GM12878 (cell line): ENCODE results near the gene TMEM214. TPM values are rescaled to one million over a fixed set of nuclear protein-coding genes. Genes with fewer than 3 reads are reported as not detected.

Experiments
- ATAC-seq: fragments of 200-7000 bp; cut with Tn5 transposase; 3 replicates; pipeline ENCODE4 v1.9.1; 2020; ENCODE audit warnings: mild to moderate bottlenecking, moderate library complexity
- BruUV-seq: library from RNA; stranded (reverse); fragments of 400-500 nt; replicated peaks from 2 replicates; lab custom pipeline; 2021; lab: Mats Ljungman, UMichigan
- CTCF ChIA-PET: fragments of 300-600 bp; sonication (Branson Sonifier 250); formaldehyde crosslinking; extraction: SDS; loops from one replicate; lab custom pipeline; 2021; ENCODE audit warnings: inconsistent platforms; lab: Yijun Ruan, JAX
- POLR2A ChIA-PET: fragments of 350-600 bp; formaldehyde crosslinking; extraction: SDS; loops from one replicate; lab custom pipeline; 2021; ENCODE audit warnings: inconsistent platforms; lab: Charles Lee
- RAD21 ChIA-PET: fragments of 300-600 bp; sonication (Branson Sonifier 250); formaldehyde crosslinking; loops from one replicate; lab custom pipeline; 2023; ENCODE audit warnings: antibody characterized with exemption; ENCODE audit not compliant: unreplicated experiment; lab: Charles Lee
- SMC1A ChIA-PET: fragments of 300-600 bp; sonication (Branson Sonifier 250); formaldehyde crosslinking; loops from one replicate; lab custom pipeline; 2023; ENCODE audit not compliant: unreplicated experiment, uncharacterized antibody; lab: Charles Lee
- DNase-seq: peaks from one replicate; pipeline ENCODE4 v3.0.0-alpha.2; 2011; ENCODE audit warnings: low read depth, low spot score
- FAIRE-seq: peaks from 3 replicates; lab custom pipeline; 2011; peaks lifted over from hg19 to GRCh38; lab: Jason Lieb, UNC
- H2AFZ ChIP-seq: 2 replicates; pipeline ENCODE4 v1.6.0; 2011; ENCODE audit warnings: low read depth, low read length, control low read depth; ENCODE audit not compliant: control insufficient read depth
- H3K27ac ChIP-seq: 2 replicates; pipeline ENCODE4 v1.5.1; 2011; ENCODE audit warnings: control low read depth; ENCODE audit not compliant: control insufficient read depth, insufficient read depth
- H3K27me3 ChIP-seq, 2 experiments: replicated peaks in 1 of 2; 2 replicates each; pipeline versions ENCODE4 v1.6.0 to v1.6.1; 2011; ENCODE audit warnings: low read length in 1 of 2; ENCODE audit not compliant: control insufficient read depth in 2 of 2, insufficient read depth in 2 of 2
- H3K36me3 ChIP-seq, 2 experiments: 2 replicates each; pipeline ENCODE4 v1.5.1; 2011; ENCODE audit warnings: low read length in 1 of 2; ENCODE audit not compliant: control insufficient read depth in 2 of 2, insufficient read depth in 2 of 2
- H3K4me1 ChIP-seq: 2 replicates; pipeline ENCODE4 v1.6.1; 2011; ENCODE audit warnings: mild to moderate bottlenecking, low read length, moderate library complexity, mixed read lengths; ENCODE audit not compliant: control insufficient read depth, insufficient read depth
- H3K4me2 ChIP-seq: 2 replicates; pipeline ENCODE4 v1.6.0; 2011; ENCODE audit warnings: control low read depth; ENCODE audit not compliant: control insufficient read depth, insufficient read depth
- H3K4me3 ChIP-seq: fragments of 200-600 bp; sonication (generic); 2 replicates; pipeline ENCODE4 v1.5.1; 2016
- H3K79me2 ChIP-seq: 2 replicates; pipeline ENCODE4 v1.6.0; 2011; ENCODE audit warnings: low read length; ENCODE audit not compliant: control insufficient read depth, insufficient read depth
- H3K9ac ChIP-seq: 2 replicates; pipeline ENCODE4 v1.8.0; 2011; ENCODE audit warnings: low read length, control low read depth, mixed read lengths; ENCODE audit not compliant: control insufficient read depth, insufficient read depth
- H3K9me3 ChIP-seq: replicated peaks from 3 replicates; pipeline ENCODE4 v1.5.1; 2011; ENCODE audit warnings: mild to moderate bottlenecking, low read length; ENCODE audit not compliant: control insufficient read depth, insufficient read depth
- H4K20me1 ChIP-seq: 2 replicates; pipeline ENCODE4 v1.6.0; 2011; ENCODE audit not compliant: control insufficient read depth, insufficient read depth
- BACH1 ChIP-seq: fragments of 450-650 bp; IDR thresholded peaks from 2 replicates; pipeline ENCODE4 v1.6.1; 2017; ENCODE audit warnings: mild to moderate bottlenecking, borderline replicate concordance
- BHLHE40 ChIP-seq, 2 experiments: fragments of 450-650 bp in 1 of 2; IDR thresholded peaks; 2 replicates each; pipeline ENCODE4 v1.6.1; 2011 to 2017; ENCODE audit warnings: low read depth in 2 of 2, borderline replicate concordance in 1 of 2, improper control_type of control experiment in 1 of 2, low read length in 1 of 2, mild to moderate bottlenecking in 1 of 2
- CREM ChIP-seq: IDR thresholded peaks from 2 replicates; pipeline ENCODE4 v1.6.1; 2014; ENCODE audit warnings: antibody characterized with exemption, low read depth
- GATAD2B ChIP-seq: fragments of 450-650 bp; conservative IDR thresholded peaks from 2 replicates; pipeline ENCODE4 v1.6.1; 2017; ENCODE audit warnings: low read depth, mild to moderate bottlenecking, moderate library complexity
- MXI1 ChIP-seq: fragments of 150-350 bp; IDR thresholded peaks from 2 replicates; pipeline ENCODE4 v1.6.1; 2011; ENCODE audit warnings: low read depth, mild to moderate bottlenecking, inconsistent platforms, low read length, improper control_type of control experiment
- RAD21 ChIP-seq: IDR thresholded peaks from 2 replicates; pipeline ENCODE4 v1.6.1; 2011; ENCODE audit warnings: mild to moderate bottlenecking, low read depth, low read length, moderate library complexity; ENCODE audit not compliant: insufficient read depth
- RCOR1 ChIP-seq: conservative IDR thresholded peaks from 2 replicates; pipeline ENCODE4 v1.6.1; 2012; ENCODE audit warnings: low read depth, low read length, improper control_type of control experiment
- SMC3 ChIP-seq: IDR thresholded peaks from 2 replicates; pipeline ENCODE4 v1.6.1; 2011; ENCODE audit warnings: low read length, improper control_type of control experiment, borderline replicate concordance
- TCF12 ChIP-seq: IDR thresholded peaks from 2 replicates; pipeline ENCODE4 v1.6.1; 2011; ENCODE audit warnings: low read depth, mild to moderate bottlenecking, low read length
- YY1 ChIP-seq: IDR thresholded peaks from 2 replicates; pipeline ENCODE4 v1.6.1; 2011; ENCODE audit warnings: low read depth, mild to moderate bottlenecking, low read length
- ZNF24 ChIP-seq: fragments of 450-650 bp; IDR thresholded peaks from 2 replicates; pipeline ENCODE4 v1.6.1; 2017; ENCODE audit warnings: antibody characterized with exemption, mild to moderate bottlenecking
- ZSCAN29 ChIP-seq: fragments of 450-650 bp; IDR thresholded peaks from 2 replicates; pipeline ENCODE4 v1.6.1; 2017; ENCODE audit warnings: mild to moderate bottlenecking, moderate library complexity
- WGBS: methylation state at CpG from one replicate; pipeline ENCODE4 v1.1.6; 2016; ENCODE audit warnings: low lambda C conversion rate; ENCODE audit not compliant: insufficient replicate concordance, insufficient coverage; ENCODE audit errors: missing lambda C conversion rate; 5-methylcytosine and 5-hydroxymethylcytosine counted together
- in situ Hi-C: fragments of 300-500 bp; cut with MboI; formaldehyde crosslinking; loops from 9 replicates; pipeline ENCODE4 v1.14.3; 2018; ENCODE audit warnings: mixed read lengths
- intact Hi-C: fragments of 100-400 bp; cut with micrococcal nuclease; formaldehyde crosslinking; loops from one replicate; pipeline ENCODE4 v1.14.2; 2022; ENCODE audit not compliant: unreplicated experiment
- polyA plus RNA-seq, 11 experiments: library from polyadenylated mRNA; depleted of rRNA in 4 of 11; unstranded in 6 of 11; stranded (reverse) in 5 of 11; fragments of >200 nt; fragmentation: Nextera tagmentation in 4 of 11; fragmentation: Illumina TruSeq in 1 of 11; extraction: Ambion mirVana in 4 of 11; extraction: Trizol in 1 of 11; gene quantifications; 1 replicate in 1 of 11; 2 replicates in 10 of 11; pipeline versions ENCODE4 v1.2.1 to v1.2.3, GENCODE V29; 2011 to 2016; ENCODE audit warnings: inconsistent platforms in 2 of 11, missing spikeins in 2 of 11, low read depth in 1 of 11
- total RNA-seq, 4 experiments: library from RNA; depleted of rRNA in 3 of 4; stranded (reverse); fragments of >200 nt in 3 of 4; fragmentation: Illumina TruSeq in 1 of 4; extraction: Trizol in 1 of 4; gene quantifications; 2 replicates each; pipeline versions ENCODE4 v1.2.1 to v1.2.3, GENCODE V29; 2013 to 2021
- TF ChIP-seq, protein P1 (sequence below), 3 experiments: IDR thresholded peaks in 2 of 3; conservative IDR thresholded peaks in 1 of 3; 2 replicates each; pipeline ENCODE4 v1.5.1; 2011; ENCODE audit warnings: low read depth in 3 of 3, low read length in 3 of 3, mild to moderate bottlenecking in 3 of 3, control low read depth in 2 of 3, moderate library complexity in 2 of 3, inconsistent platforms in 1 of 3, mixed read lengths in 1 of 3; ENCODE audit not compliant: control insufficient read depth in 2 of 3, insufficient read depth in 1 of 3; ENCODE audit errors: extremely low read depth in 1 of 3

TMEM214 gene
- total and polyA plus RNA-seq, 10 of the 15 experiments (the other 5 are each of a cell fraction or from before 2014, with no cell fraction given) = 10.4 to 79.2 (median 45.0) TPM

DNA sequence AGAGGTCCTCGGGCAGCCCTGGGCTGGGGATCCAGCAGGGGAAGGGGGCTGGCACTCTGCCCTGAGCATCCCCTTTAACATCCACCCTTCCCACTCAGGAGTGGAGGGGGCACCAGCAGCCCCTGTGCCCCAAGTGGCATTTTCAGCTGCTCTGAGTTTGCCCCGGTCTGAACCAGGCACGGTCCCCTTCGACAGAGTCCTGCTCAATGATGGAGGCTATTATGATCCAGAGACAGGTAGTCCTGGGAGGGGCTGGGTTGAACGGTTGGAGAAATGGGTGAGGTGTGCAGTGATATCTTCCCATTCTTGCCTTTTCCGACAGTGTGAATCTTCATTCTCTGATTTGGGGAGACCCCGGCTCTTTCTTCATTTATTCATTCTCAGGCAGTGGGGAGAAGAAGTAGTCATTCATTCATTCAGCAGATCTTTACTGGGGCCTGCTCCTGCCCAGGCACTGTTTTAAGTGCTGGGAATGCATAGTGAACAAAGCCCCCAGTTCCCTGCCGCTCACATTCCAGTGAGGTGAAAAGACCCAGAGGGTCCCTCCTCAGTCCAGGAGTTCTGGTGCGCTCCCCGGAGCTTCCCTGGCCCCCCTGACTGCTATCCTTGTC lies 52.4 kb downstream of the TMEM214 start:
- POLR2A ChIA-PET = interaction anchor here (1.1 to 4.7 kb wide), 4 partner anchors 12 to 123 kb away, joined by 3 to 43 read pairs (median 8); partner anchors contain the start of genes AGBL5 and OST4
- no peaks in the 10 kb centered on the region for H3K9me3 ChIP-seq
- no peaks in the 10 kb centered on the region for H4K20me1 ChIP-seq
- peaks cover 25% of the 10 kb centered on the region for H3K4me1 ChIP-seq
- RAD21 ChIA-PET = interaction anchor here (0.9 to 2.5 kb wide), 7 partner anchors 34 to 123 kb away, joined by 3 to 11 read pairs (median 5); partner anchors contain the start of gene AGBL5
- no peaks in the 10 kb centered on the region for H3K27me3 ChIP-seq
- no TSS peak for BruUV-seq
- ATAC-seq (no peak), FAIRE-seq (no peak), DNase-seq (no peak)
- H3K27ac ChIP-seq = peak overlapping the region; percentile 67; the same call in 1 of the 2 replicates
- CTCF ChIA-PET = interaction anchor here (0.5 to 8.6 kb wide), 10 partner anchors 11 to 195 kb away, joined by 3 to 85 read pairs (median 4); partner anchors contain the start of gene OST4
- in situ Hi-C loops (loop anchor here (10.0 kb wide), 1 partner anchor 120 kb away; no protein-coding TSS in a partner anchor), intact Hi-C loops (no loop called here)
- peak; percentile 80 for TF ChIP-seq ZNF24
- no peak for TF ChIP-seq GATAD2B
- H3K79me2 ChIP-seq = no peaks in the 10 kb centered on the region
- SMC1A ChIA-PET = interaction anchor here (1.2 to 2.1 kb wide), 5 partner anchors 11 to 123 kb away, joined by 3 to 7 read pairs (median 6); partner anchors contain the start of gene AGBL5
- no peaks in the 10 kb centered on the region for H3K36me3 ChIP-seq
- peak overlapping the region; percentile 99 for H3K4me2 ChIP-seq
- peak overlapping the region; percentile 88 for H2AFZ ChIP-seq
- H3K4me3 ChIP-seq = peak overlapping the region; percentile 85
- peak overlapping the region; percentile 77 for H3K9ac ChIP-seq
- WGBS = 84% methylated on average over 10 of the region's 10 CpGs

- FAIRE-seq = no peak
- ChIA-PET POLR2A (interaction anchor here (1.1 to 3.4 kb wide), 3 partner anchors 35 to 123 kb away, joined by 3 to 12 read pairs (median 5); partner anchors contain the start of gene AGBL5), CTCF (interaction anchor here (0.5 to 8.6 kb wide), 11 partner anchors 11 to 194 kb away, joined by 3 to 85 read pairs (median 3); partner anchors contain the start of genes MAPRE3, OST4 and PRR30), SMC1A (interaction anchor here (1.2 to 2.1 kb wide), 5 partner anchors 11 to 124 kb away, joined by 3 to 7 read pairs (median 6); partner anchors contain the start of gene AGBL5), RAD21 (interaction anchor here (0.5 to 2.5 kb wide), 8 partner anchors 34 to 194 kb away, joined by 3 to 11 read pairs (median 4); partner anchors contain the start of gene AGBL5)
- no peaks in the 10 kb centered on the region for H3K36me3 ChIP-seq
- no peaks in the 10 kb centered on the region for H3K79me2 ChIP-seq
- in situ Hi-C loops = loop anchor here (10.0 kb wide), 1 partner anchor 121 kb away; no protein-coding TSS in a partner anchor
- H3K4me3 ChIP-seq = peak overlapping the region; percentile 85
- no peak for DNase-seq
- H3K4me2 ChIP-seq = peak overlapping the region; percentile 99
- peak overlapping the region; percentile 67 for H3K27ac ChIP-seq
- intact Hi-C loops = loop anchor here (1.0 kb wide), 2 partner anchors 35 to 124 kb away; no protein-coding TSS in a partner anchor
- WGBS = under 1% methylated on average over 32 of the region's 38 CpGs
- ATAC-seq = peak; percentile 45
- H4K20me1 ChIP-seq = no peaks in the 10 kb centered on the region
- H2AFZ ChIP-seq = peak overlapping the region; percentile 88
- no peaks in the 10 kb centered on the region for H3K9me3 ChIP-seq
- no peaks in the 10 kb centered on the region for H3K27me3 ChIP-seq
- peak overlapping the region; percentile 77 for H3K9ac ChIP-seq
- no TSS peak for BruUV-seq
- peaks cover 24% of the 10 kb centered on the region for H3K4me1 ChIP-seq
- TF ChIP-seq MXI1 = peak; percentile 6; the same call in 1 of the 2 replicates
- TF ChIP-seq, protein P1, sequence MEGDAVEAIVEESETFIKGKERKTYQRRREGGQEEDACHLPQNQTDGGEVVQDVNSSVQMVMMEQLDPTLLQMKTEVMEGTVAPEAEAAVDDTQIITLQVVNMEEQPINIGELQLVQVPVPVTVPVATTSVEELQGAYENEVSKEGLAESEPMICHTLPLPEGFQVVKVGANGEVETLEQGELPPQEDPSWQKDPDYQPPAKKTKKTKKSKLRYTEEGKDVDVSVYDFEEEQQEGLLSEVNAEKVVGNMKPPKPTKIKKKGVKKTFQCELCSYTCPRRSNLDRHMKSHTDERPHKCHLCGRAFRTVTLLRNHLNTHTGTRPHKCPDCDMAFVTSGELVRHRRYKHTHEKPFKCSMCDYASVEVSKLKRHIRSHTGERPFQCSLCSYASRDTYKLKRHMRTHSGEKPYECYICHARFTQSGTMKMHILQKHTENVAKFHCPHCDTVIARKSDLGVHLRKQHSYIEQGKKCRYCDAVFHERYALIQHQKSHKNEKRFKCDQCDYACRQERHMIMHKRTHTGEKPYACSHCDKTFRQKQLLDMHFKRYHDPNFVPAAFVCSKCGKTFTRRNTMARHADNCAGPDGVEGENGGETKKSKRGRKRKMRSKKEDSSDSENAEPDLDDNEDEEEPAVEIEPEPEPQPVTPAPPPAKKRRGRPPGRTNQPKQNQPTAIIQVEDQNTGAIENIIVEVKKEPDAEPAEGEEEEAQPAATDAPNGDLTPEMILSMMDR (IDR thresholded peaks at IDR 0.05 in 2 of 3, conservative IDR thresholded peaks at IDR 0.05 in 1 of 3; ENCODE audit: control insufficient read depth in 2 of 3, extremely low read depth in 1 of 3, insufficient read depth in 1 of 3, low read depth in 3 of 3, low read length in 3 of 3) = peak; percentile 39 to 73 (median 52); a peak in 4 of 6 replicates
- no peak for TF ChIP-seq YY1
- TF ChIP-seq RAD21 = peak; percentile 60
- TF ChIP-seq SMC3 = 0 out of 2 replicates have a peak, but pooled peaks have one; percentile 21
- peak; percentile 90 for TF ChIP-seq ZSCAN29
- TF ChIP-seq RCOR1 = no peak
- peak; percentile 14; the same call in 1 of the 2 replicates for TF ChIP-seq BACH1
- peak; percentile 20 to 76; a peak in 2 of 4 replicates for TF ChIP-seq BHLHE40 (IDR thresholded peaks at IDR 0.05; ENCODE audit: borderline replicate concordance in 1 of 2, low read depth in 2 of 2, low read length in 1 of 2)
- no peak for TF ChIP-seq TCF12
- 0 out of 2 replicates have a peak, but pooled peaks have one; percentile 11 for TF ChIP-seq CREM
Measured at GRCh38 chr2:27085673-27086089, 52.9 kb downstream of the TMEM214 start.
